Lower leg skin (tissue), 4 donors: ENCODE results near the gene SIRT2. TPM values are rescaled to one million over a fixed set of nuclear protein-coding genes. Genes with fewer than 3 reads are reported as not detected.

ENCODE experiments used
- DNase-seq, 2 donors: peaks; one replicate each; pipeline ENCODE4 v3.0.0-alpha.2; 2019; ENCODE audit warnings: low spot score in 2 of 2
- H3K4me3 ChIP-seq: fragments of 200-600 bp; sonication (generic); 2 replicates; pipeline ENCODE4 v1.5.1; 2017; ENCODE audit warnings: mild to moderate bottlenecking, low read depth; ENCODE audit not compliant: poor library complexity, severe bottlenecking
- POLR2A ChIP-seq, 2 donors: fragments of 450-650 bp; IDR thresholded peaks; one replicate each; pipeline ENCODE4 v1.6.1; 2016 to 2017; ENCODE audit warnings: antibody characterized with exemption in 2 of 2, mild to moderate bottlenecking in 1 of 2, moderate library complexity in 1 of 2
- WGBS, 2 donors: methylation state at CpG; one replicate each; pipeline ENCODE4 v1.1.5; 2018; 5-methylcytosine and 5-hydroxymethylcytosine counted together
- intact Hi-C: fragments of 100-400 bp; cut with DNase I; formaldehyde crosslinking; loops from one replicate; pipeline ENCODE4 v1.15.0; 2023; ENCODE audit warnings: low total_unique reads
- total RNA-seq, 4 donors: library from RNA; depleted of rRNA; stranded (reverse); fragments of >200 nt; gene quantifications; one replicate each; pipeline ENCODE4 v1.1.0, GENCODE V29; 2016
- TF ChIP-seq, protein P1 (sequence below), 3 donors: fragments of 450-650 bp; IDR thresholded peaks; one replicate each; pipeline ENCODE4 v1.5.1; 2016; ENCODE audit warnings: antibody characterized with exemption in 3 of 3, mild to moderate bottlenecking in 3 of 3, moderate library complexity in 2 of 3

SIRT2 gene
- total RNA-seq, 4 donors from 2014 or later, result 84.6 to 119 (median 101) TPM

GRCh38 chr19:38869836-38870607 lies 29.4 kb downstream of the SIRT2 start:
- peak overlapping the region; percentile 4 for H3K4me3 ChIP-seq
- peak; percentile 71 to 96 for DNase-seq
- TF ChIP-seq, protein P1, sequence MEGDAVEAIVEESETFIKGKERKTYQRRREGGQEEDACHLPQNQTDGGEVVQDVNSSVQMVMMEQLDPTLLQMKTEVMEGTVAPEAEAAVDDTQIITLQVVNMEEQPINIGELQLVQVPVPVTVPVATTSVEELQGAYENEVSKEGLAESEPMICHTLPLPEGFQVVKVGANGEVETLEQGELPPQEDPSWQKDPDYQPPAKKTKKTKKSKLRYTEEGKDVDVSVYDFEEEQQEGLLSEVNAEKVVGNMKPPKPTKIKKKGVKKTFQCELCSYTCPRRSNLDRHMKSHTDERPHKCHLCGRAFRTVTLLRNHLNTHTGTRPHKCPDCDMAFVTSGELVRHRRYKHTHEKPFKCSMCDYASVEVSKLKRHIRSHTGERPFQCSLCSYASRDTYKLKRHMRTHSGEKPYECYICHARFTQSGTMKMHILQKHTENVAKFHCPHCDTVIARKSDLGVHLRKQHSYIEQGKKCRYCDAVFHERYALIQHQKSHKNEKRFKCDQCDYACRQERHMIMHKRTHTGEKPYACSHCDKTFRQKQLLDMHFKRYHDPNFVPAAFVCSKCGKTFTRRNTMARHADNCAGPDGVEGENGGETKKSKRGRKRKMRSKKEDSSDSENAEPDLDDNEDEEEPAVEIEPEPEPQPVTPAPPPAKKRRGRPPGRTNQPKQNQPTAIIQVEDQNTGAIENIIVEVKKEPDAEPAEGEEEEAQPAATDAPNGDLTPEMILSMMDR (IDR thresholded peaks at IDR 0.05), result peak in 1 of 3 donors; percentile 41
- no peak for TF ChIP-seq POLR2A (IDR thresholded peaks at IDR 0.05)
- WGBS, 2 donors, result 25 to 30% methylated on average over 33 to 34 of the region's 62 CpGs
- intact Hi-C loops, result no loop called here

DNA sequence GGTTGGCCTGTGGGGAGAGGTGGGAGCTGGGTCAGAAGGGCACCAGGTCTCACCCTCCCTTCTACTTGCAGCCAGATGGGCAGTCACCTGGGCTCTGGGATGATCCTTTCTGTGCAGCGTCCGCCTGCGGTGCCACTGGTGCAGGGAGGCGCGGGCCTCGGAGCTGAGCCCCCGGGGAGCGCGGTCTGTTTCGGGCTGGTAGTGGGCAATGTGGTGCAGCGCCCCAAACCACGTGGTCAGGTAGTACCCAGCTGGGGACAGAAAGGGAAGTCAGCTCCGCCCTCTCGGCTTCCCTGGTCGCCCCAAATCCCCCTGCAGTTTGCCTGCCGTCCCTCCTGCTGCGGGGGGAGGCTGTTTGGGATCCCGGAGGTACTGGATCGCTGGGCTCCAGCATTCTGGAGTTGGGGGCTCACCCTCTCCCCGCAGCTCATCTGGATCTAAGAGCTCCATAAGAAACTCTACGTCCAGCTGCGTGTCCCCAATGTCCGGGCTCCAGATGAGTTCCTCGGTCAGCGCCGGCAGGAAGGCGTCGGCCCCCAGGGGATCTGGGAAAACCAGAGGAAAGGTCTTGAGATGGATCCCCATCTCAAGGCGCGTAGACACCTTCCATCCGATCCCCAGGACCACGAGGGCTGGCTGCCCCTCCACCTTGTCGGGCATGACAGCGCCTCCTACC lies 30.1 kb downstream of the SIRT2 start:
- DNase-seq, result no peak
- intact Hi-C loops, result no loop called here
- WGBS, 2 donors, result 13 to 34% methylated on average over 27 to 31 of the region's 34 CpGs
- TF ChIP-seq POLR2A (IDR thresholded peaks at IDR 0.05), result no peak
- TF ChIP-seq, protein P1 (IDR thresholded peaks at IDR 0.05), result no peak
- peak overlapping the region; percentile 4 for H3K4me3 ChIP-seq

DNA sequence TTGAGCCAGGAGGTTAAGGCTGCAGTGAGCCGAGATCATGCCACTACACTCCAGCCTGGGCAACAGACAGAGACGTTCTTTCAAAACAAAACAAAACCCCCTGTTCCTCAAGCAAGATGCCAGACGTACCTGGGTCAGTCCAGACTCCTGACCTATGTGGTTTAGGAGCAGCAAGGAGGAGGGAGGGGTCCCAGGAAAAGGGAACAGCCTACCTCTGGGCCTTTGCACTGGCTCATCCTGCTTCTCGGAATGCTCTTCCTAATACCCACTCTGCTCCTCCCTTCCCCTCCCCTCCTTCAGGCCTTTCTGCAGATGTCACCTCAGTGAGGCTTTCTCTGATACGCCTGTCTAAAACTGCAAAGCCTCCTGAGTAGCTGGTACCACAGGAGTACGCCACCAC lies 30.9 kb downstream of the SIRT2 start:
- no peak overlapping the region for H3K4me3 ChIP-seq
- WGBS, 2 donors, result 90 to 94% methylated on average over 6 of the region's 6 CpGs

GRCh38 chr19:38867171-38867780 lies 32.1 kb downstream of the SIRT2 start:
- no peak overlapping the region for H3K4me3 ChIP-seq
- DNase-seq, result no peak
- TF ChIP-seq POLR2A (IDR thresholded peaks at IDR 0.05), result no peak
- 92 to 94% methylated on average over 10 of the region's 10 CpGs for WGBS, 2 donors
- intact Hi-C loops, result no loop called here

More for the DNA sequence above, 30.9 kb downstream of the SIRT2 start:
- no peak for DNase-seq
- TF ChIP-seq, protein P1 (IDR thresholded peaks at IDR 0.05), result no peak
- no peak for TF ChIP-seq POLR2A (IDR thresholded peaks at IDR 0.05)
- intact Hi-C loops, result no loop called here

DNA sequence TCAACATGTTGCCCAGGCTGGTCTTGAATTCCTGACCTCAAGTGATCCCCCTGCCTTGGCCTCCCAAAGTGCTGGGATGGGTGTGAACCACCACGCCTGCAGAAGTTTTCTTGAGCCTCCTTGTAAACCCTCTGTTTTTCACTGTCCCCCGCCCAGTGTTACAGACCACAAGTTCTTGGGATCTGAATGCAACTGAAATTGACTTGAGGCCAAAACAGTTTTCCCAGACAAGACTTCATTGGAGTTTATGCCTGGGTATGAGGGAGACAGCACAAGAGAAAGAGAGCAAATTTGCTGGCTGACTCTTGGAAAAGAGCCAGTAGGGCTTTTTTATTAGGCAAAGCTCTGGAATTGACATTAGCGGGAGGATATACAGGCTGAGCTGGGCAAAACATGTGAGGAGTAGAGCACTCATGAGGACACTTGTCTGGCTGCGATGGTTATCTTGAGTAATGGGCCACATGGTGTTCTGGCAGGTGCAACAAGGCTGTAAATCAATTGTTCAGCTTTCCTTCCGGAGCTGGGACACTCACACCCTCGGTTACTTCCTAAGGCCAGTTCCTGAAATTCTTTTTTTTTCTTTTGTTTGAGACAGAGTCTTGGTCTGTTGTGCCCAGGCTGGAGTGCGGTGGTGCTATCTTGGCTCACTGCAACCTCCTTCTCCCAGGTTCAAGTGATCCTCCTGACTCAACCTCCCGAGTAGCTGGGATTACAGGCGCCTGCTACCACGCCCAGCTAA lies 36.9 kb downstream of the SIRT2 start:
- TF ChIP-seq, protein P1 (IDR thresholded peaks at IDR 0.05), result no peak
- TF ChIP-seq POLR2A (IDR thresholded peaks at IDR 0.05), result no peak
- WGBS, 2 donors, result 19 to 30% methylated on average over 10 of the region's 10 CpGs
- peak in 1 of 2 donors; percentile 83 for DNase-seq

More for the DNA sequence above, 36.9 kb downstream of the SIRT2 start:
- intact Hi-C loops, result no loop called here
- no peak overlapping the region for H3K4me3 ChIP-seq
